ENCODE data around the gene LY6G5B. TPM values are rescaled to one million over a fixed set of nuclear protein-coding genes. Genes with fewer than 3 reads are reported as not detected.
A peak's percentile ranks its signal among the peaks of the same experiment; 100 is the strongest.

The LY6G5B gene
- total RNA-seq, 2 experiments from 2014 or later, result 12.3 to 28.7 TPM

- no peaks in the 10 kb centered on the region for H4K20me1 ChIP-seq (ENCODE audit: insufficient read depth, low read length)
- H3K79me2 ChIP-seq (ENCODE audit: insufficient read depth, low read depth, low read length), result peaks cover 33% of the 10 kb centered on the region
- intact Hi-C loops (cut with micrococcal nuclease; ENCODE audit: unreplicated experiment), result no loop called here
- no peak for TF ChIP-seq EZH2phosphoT487 (IDR thresholded peaks at IDR 0.05; ENCODE audit: borderline replicate concordance, low read depth, low read length)
- no peak for TF ChIP-seq CTCF (conservative IDR thresholded peaks at IDR 0.05; ENCODE audit: low read length)
- H2AFZ ChIP-seq (ENCODE audit: low read length), result peak overlapping the region; percentile 3; the same call in 1 of the 2 replicates
- no peaks in the 10 kb centered on the region for H3K9me3 ChIP-seq (ENCODE audit: low read length)
- no peaks in the 10 kb centered on the region for H3K9me2 ChIP-seq (ENCODE audit: insufficient read depth, low read length)
- peak overlapping the region; percentile 43 for H3K27ac ChIP-seq (ENCODE audit: low read depth, low read length, poor library complexity, severe bottlenecking)
- ChIA-PET POLR2A (interaction anchor here (0.9 to 1.5 kb wide), 3 partner anchors 109 to 298 kb away, joined by 4 read pairs; partner anchors contain the start of gene LSM2), CTCF (ENCODE audit: unreplicated experiment) (no interaction called here)
- peak overlapping the region; percentile 97 for H3K4me2 ChIP-seq (ENCODE audit: low read length)
- H3K36me3 ChIP-seq (ENCODE audit: insufficient read depth, low read length), result peaks cover 34% of the 10 kb centered on the region
- peaks cover 55% of the 10 kb centered on the region for H3K4me1 ChIP-seq (ENCODE audit: insufficient read depth, low read length, poor library complexity, severe bottlenecking)
- DNase-seq (ENCODE audit: low spot score), result peak; percentile 49
- no TSS peak for BruUV-seq (replicated peaks)
- peak overlapping the region; percentile 75 for H3K4me3 ChIP-seq (ENCODE audit: low read depth, low read length, poor library complexity, severe bottlenecking)
These were observed 10.0 kb upstream of the LY6G5B start for GRCh38 chr6:31659649-31660380.

GRCh38 chr6:31660381-31661261, 9.2 kb upstream of the LY6G5B start, which contains the start of gene C6orf47:
TSS of gene C6orf47 (minus strand) at chr6:31660778. CDS start at chr6:31659947, 831 bp downstream.
- Histone ChIP-seq H3K4me2 (ENCODE audit: low read length) (peak within 1 kb of the TSS; percentile 97), H3K4me3 (ENCODE audit: low read depth, low read length, poor library complexity, severe bottlenecking) (peak within 1 kb of the TSS; percentile 75), H3K9me3 (ENCODE audit: low read length) (no peaks in the 10 kb centered on the region), H4K20me1 (ENCODE audit: insufficient read depth, low read length) (no peaks in the 10 kb centered on the region), H2AFZ (ENCODE audit: low read length) (peak within 1 kb of the TSS; percentile 3; the same call in 1 of the 2 replicates), H3K9me2 (ENCODE audit: insufficient read depth, low read length) (no peaks in the 10 kb centered on the region), H3K27ac (ENCODE audit: low read depth, low read length, poor library complexity, severe bottlenecking) (peak within 1 kb of the TSS; percentile 43), H3K36me3 (ENCODE audit: insufficient read depth, low read length) (peaks cover 34% of the 10 kb centered on the region), H3K79me2 (ENCODE audit: insufficient read depth, low read depth, low read length) (peaks cover 33% of the 10 kb centered on the region), H3K4me1 (ENCODE audit: insufficient read depth, low read length, poor library complexity, severe bottlenecking) (peaks cover 55% of the 10 kb centered on the region)
- no peak for TF ChIP-seq CTCF (conservative IDR thresholded peaks at IDR 0.05; ENCODE audit: low read length)
- peak; percentile 86 for DNase-seq (ENCODE audit: low spot score)
- BruUV-seq (replicated peaks), result no TSS peak
- POLR2A ChIA-PET, result interaction anchor here (0.6 to 1.9 kb wide), 7 partner anchors 8 to 298 kb away, joined by 3 to 8 read pairs (median 4); partner anchors contain the start of genes BAG6 and LSM2
- CTCF ChIA-PET (ENCODE audit: unreplicated experiment), result no interaction called here
- intact Hi-C loops (cut with micrococcal nuclease; ENCODE audit: unreplicated experiment), result no loop called here
